Thoracic aorta (tissue), 2 donors: ENCODE measurements around the gene MCFD2. TPM values are rescaled to one million over a fixed set of nuclear protein-coding genes. Genes with fewer than 3 reads are reported as not detected.

ENCODE experiments used
- ATAC-seq: fragments of 150-250 bp; one replicate; pipeline ENCODE4 v1.8.0; 2017; ENCODE audit warnings: low read depth; ENCODE audit not compliant: insufficient number of reproducible peaks, low FRiP score
- DNase-seq: peaks from one replicate; pipeline ENCODE4 v3.0.0-alpha.2; 2020; ENCODE audit warnings: low spot score
- H3K27ac ChIP-seq, 2 donors: fragments of 200-600 bp; sonication (generic); 1 replicate in 1 of 2; 2 replicates in 1 of 2; pipeline ENCODE4 v1.5.1; 2016; ENCODE audit warnings: mild to moderate bottlenecking in 2 of 2, moderate library complexity in 2 of 2
- H3K27me3 ChIP-seq: fragments of 200-600 bp; sonication (generic); replicated peaks from 2 replicates; pipeline ENCODE4 v1.6.0; 2016; ENCODE audit warnings: mild to moderate bottlenecking; ENCODE audit not compliant: insufficient read depth
- H3K36me3 ChIP-seq: fragments of 200-600 bp; sonication (generic); one replicate; pipeline ENCODE4 v1.5.1; 2016
- H3K4me1 ChIP-seq, 2 donors: fragments of 200-600 bp; sonication (generic); 1 replicate in 1 of 2; 2 replicates in 1 of 2; pipeline versions ENCODE4 v1.5.1 to v1.6.0; 2016; ENCODE audit warnings: low read depth in 2 of 2, mild to moderate bottlenecking in 1 of 2; ENCODE audit not compliant: control insufficient read depth in 1 of 2
- H3K4me3 ChIP-seq: fragments of 200-600 bp; sonication (generic); 2 replicates; pipeline ENCODE4 v1.5.1; 2016; ENCODE audit warnings: mild to moderate bottlenecking
- H3K9me3 ChIP-seq: fragments of 200-600 bp; sonication (generic); 2 replicates; pipeline ENCODE4 v1.5.1; 2016
- CTCF ChIP-seq: fragments of 200-600 bp; sonication (generic); IDR thresholded peaks from one replicate; pipeline ENCODE4 v1.5.1; 2019; ENCODE audit warnings: antibody characterized with exemption
- total RNA-seq, 2 donors: library from RNA; depleted of rRNA; stranded (reverse); fragments of >200 nt; gene quantifications; one replicate each; pipeline versions ENCODE4 v1.1.0 to v1.2.3, GENCODE V29; 2016

Gene MCFD2
- total RNA-seq, 2 donors from 2014 or later, result 79.9 to 127 TPM

GRCh38 chr2:46886268-46887027 lies 29.2 kb downstream of the MCFD2 start:
- no peaks in the 10 kb centered on the region for H3K36me3 ChIP-seq
- no peaks in the 10 kb centered on the region for H3K9me3 ChIP-seq
- H3K27ac ChIP-seq, result no peak overlapping the region
- ATAC-seq (no peak), DNase-seq (no peak)
- H3K4me3 ChIP-seq, result no peak overlapping the region
- peaks cover 3 to 37% of the 10 kb centered on the region in 2 donors for H3K4me1 ChIP-seq
- no peak for TF ChIP-seq CTCF
- H3K27me3 ChIP-seq, result no peaks in the 10 kb centered on the region

DNA sequence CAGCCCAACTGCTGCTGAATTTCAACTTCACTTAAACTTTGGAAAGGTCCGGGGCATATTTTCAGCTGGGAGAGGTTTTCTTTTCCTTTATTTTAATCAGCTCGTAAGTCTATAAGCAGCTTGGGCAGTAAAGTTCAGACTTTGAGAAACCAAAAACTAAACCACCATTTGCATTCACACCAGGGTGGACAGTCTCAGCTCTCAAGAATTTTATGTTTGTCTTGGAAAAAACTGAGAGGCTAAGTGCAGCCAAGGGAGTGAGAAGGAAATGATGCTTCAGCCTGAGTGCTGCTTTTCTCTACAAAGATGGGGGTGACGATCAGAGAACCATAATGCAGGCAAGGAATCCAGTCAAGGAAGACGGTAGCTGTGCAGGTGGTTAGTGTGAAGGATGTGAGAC lies 30.2 kb downstream of the MCFD2 start:
- no peaks in the 10 kb centered on the region for H3K9me3 ChIP-seq
- ATAC-seq (no peak), DNase-seq (no peak)
- no peaks in the 10 kb centered on the region for H3K27me3 ChIP-seq
- H3K4me1 ChIP-seq, result peaks cover 3 to 41% of the 10 kb centered on the region in 2 donors
- H3K4me3 ChIP-seq, result no peak overlapping the region
- no peak for TF ChIP-seq CTCF
- H3K36me3 ChIP-seq, result no peaks in the 10 kb centered on the region
- peak overlapping the region; percentile 29 to 61 for H3K27ac ChIP-seq

- Histone ChIP-seq H3K27me3 (no peaks in the 10 kb centered on the region), H3K4me3 (no peak overlapping the region), H3K36me3 (no peaks in the 10 kb centered on the region), H3K27ac (no peak overlapping the region), H3K4me1 (peaks cover 0 to 49% of the 10 kb centered on the region in 2 donors), H3K9me3 (no peaks in the 10 kb centered on the region)
- ATAC-seq (no peak), DNase-seq (no peak)
- TF ChIP-seq CTCF, result no peak
These were observed 36.1 kb downstream of the MCFD2 start for GRCh38 chr2:46879511-46879910.

- TF ChIP-seq CTCF, result no peak
- Histone ChIP-seq H3K27me3 (no peaks in the 10 kb centered on the region), H3K36me3 (no peaks in the 10 kb centered on the region), H3K4me1 (peaks cover 0 to 52% of the 10 kb centered on the region in 2 donors), H3K27ac (peak overlapping the region in 1 of 2 donors; percentile 4), H3K4me3 (no peak overlapping the region), H3K9me3 (no peaks in the 10 kb centered on the region)
- ATAC-seq, result peak; percentile 45
- DNase-seq, result peak; percentile 33
These were observed 36.7 kb downstream of the MCFD2 start for GRCh38 chr2:46878886-46879285.

DNA sequence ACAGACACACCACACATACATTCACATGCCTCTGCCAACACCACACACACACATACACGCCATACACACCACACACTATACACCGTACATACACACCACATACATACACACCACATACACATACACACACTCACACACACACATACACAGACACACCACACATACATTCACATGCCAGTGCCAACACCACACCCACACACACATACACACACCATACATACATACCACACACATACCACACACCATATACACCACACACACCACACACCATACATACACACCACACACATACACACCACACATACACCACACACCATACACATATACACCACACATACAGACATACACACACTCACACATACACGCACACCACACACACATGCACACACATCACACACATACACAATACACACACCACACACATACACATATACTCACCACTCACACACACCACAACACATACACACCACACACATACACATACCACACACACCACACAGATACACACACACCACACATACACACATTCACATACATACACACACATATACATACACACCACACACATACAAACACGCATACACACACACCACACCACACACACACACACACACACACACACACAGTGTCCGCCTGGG lies 37.2 kb downstream of the MCFD2 start:
- no peak for DNase-seq
- TF ChIP-seq CTCF, result no peak
- H3K27ac ChIP-seq, result peak overlapping the region in 1 of 2 donors; percentile 4

More for the DNA sequence above, 37.2 kb downstream of the MCFD2 start:
- no peaks in the 10 kb centered on the region for H3K9me3 ChIP-seq
- no peak for ATAC-seq
- H3K4me1 ChIP-seq, result peaks cover 0 to 57% of the 10 kb centered on the region in 2 donors
- H3K27me3 ChIP-seq, result no peaks in the 10 kb centered on the region
- H3K4me3 ChIP-seq, result no peak overlapping the region
- no peaks in the 10 kb centered on the region for H3K36me3 ChIP-seq
